HG03565 (cell line): ENCODE data around the gene BCAS4.
"Not testable (repeated sequence)": the region's sequence is repeated elsewhere in the genome, so short reads cannot be mapped to it uniquely, and the experiment has no call there.

Experiments used
- ATAC-seq: cut with Tn5 transposase; IDR thresholded peaks from one replicate; pipeline ENCODE4 v1.9.1; 2021; ENCODE audit warnings: mild to moderate bottlenecking, moderate library complexity; ENCODE audit not compliant: unreplicated experiment

The BCAS4 gene

DNA sequence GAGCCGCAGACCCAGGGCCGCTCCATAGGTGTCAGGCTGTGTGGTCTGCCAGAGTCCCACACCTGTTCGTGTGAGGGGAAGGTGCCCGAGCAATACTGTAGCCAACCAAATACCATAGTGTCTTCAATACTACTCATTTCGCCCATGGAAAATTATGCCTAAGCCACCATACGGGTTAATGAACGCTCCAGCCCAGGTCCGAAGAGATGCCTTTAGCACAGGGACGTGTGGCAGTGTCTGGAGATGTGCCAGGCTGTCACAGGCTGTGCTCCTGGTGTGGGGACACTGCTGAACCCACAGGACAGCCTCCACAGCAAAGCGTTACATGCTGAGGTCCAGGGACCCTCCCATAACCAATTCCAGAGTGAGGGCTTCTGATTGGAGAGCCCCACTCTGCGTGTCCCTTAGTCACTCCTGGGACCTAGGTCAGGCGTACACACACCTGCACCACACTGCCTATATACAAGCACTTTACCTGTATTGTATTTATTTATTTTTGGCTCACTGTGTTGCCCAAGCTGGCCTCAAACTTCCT lies 25.2 kb upstream of the BCAS4 start:
- not testable (repeated sequence) for ATAC-seq

DNA sequence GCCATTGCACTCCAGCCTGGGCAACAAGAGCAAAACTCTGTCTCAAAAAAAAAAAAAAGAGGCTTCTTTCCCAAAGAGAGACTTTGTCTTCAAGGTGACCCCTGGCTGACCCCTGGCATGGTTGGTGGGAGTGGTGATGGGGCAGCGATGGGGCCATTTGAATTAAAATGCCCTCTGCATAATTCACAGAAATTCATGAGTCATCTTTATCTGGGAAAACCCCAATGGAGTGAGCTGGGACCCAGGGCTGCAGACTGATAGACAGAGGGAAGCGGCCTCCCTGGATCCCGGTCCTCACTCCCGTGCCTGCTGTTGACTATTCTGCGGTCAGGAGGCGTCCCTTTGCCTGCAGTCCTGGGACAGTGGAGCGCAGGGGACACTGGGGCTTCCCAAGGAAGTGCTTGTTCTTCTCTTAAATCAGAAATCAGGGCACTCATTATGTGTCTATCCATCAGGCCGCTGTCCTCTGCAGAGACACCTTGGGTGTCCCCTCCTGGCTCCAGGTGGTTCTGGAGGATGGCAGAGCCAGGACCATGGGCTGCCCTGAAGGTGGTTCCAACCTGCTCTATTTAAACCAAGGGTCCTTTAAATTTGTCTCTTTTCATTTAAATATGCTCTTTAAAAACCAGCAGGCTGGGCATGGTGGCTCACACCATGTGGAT lies 23.3 kb upstream of the BCAS4 start:
- ATAC-seq: not testable (repeated sequence)

DNA sequence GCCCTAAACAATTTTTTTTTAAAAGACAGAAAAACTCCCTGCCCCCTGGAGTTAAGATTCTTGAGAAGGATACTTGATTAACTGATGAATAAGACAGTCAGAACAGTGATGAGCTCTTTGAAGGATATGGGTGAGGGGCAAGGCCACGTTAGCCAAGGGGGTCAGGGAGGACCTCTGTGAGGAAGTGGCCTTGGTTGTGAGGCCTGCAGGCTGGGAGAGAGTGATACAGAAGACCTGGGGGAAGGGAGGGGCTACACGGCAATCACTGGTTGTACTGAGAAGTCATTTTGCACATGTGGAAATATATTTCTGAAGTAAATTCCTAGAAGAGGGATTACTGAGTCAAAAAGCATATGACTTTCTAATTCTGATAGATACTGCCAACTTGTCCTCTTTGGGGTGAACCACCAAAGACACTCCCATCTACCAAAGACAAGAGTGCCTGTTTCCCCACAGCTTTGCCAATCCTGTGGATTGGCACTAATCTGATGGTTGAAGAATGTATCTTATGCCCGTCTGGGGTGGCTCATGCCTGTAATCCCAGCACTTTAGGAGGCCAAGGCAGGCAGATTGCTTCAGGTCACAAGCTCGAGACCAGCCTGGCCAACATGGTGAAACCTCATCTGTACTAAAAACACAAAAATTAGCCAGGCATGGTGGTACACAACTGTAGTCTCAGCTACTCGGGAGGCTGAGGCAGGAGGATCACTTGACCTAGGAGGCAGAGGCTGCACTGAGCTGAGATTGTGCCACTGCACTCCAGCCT lies 22.3 kb upstream of the BCAS4 start:
- no peak for ATAC-seq

DNA sequence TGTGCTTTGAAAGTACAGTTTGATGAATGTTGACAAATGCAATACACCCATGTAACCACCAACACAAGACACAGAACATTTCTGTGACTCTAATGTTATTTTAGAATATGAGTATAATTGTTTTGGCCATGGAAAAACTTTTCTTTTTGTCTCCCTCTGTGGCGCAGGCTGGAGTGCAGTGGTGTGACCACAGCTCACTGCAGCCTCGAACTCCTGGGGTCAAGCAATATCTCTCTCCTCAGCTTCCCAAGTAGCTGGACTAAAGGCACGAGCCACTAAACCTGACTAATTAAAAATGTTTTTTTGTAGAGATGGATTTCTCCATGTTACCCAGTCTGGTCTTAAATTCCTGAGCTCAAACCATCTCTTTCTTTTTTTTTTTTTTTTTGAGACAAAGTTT lies 20.3 kb upstream of the BCAS4 start:
- no peak for ATAC-seq

DNA sequence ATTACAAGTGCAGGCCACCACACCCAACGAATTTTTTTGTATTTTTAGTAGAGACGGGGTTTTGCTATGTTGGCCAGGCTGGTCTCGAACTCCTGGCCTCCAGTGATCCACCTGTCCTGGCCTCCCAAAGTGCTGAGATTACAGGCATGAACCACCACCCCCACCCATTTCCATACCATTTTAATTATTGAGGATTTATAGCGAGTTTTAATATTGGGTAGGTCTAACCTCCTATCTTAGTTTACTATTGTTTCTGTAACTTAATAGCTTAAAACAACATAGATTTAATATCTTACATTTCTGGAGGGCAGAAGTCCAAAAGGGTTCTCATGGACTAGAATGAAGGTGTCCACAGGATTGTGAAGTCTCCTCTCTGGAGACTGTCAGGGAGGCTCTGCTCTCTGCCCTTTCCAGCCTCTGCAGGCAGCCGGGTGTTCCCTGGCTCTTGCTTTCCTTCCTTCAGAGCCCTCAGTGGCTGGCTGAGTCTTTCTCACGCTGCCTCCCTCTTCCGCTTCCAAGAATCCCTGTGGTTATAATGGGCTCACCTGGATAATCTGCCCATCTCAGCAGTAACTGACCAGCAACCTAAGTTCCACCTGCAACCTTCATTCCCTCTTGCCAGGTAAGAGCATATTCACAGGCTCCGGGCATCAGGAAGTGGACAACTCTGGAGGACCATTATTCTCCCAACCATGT lies 18.6 kb upstream of the BCAS4 start:
- ATAC-seq: no peak

DNA sequence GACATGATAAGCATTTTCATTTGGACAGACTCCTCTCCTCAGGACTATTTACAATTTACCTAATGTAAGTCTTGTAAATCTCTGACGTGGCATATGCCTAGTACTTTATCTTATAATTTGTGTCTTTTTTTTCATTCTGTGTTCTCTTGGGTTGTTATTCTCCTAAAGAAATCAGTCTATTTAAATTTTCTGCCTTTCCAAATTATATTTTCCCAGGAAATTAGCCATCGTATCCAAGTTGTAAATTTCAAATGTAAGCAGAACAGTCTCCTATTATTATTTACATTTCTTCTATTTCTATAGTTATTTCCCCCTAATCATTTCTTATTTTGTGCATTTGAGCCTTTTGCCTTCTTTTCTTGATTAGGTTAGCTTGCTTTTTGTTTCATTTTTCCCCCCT lies 17.5 kb upstream of the BCAS4 start:
- no peak for ATAC-seq

DNA sequence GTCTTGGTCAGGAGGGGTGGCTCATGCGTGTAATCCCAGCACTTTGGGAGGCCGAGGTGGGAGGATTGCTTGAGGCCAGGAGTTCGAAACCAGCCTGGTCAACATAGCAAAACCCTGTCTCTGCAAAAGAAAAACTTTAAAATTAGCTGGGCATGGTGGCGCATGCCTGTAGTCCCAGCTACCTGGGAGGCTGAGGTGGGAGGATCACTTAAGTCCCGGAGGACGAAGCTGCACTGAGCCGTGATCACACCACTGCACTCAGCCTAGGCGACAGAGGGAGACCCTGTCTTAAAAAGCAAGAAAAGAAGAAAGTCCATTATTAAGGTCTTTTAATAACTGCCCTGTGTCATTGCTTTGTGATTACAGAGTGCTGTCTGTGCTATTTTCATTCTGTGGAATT lies 15.9 kb upstream of the BCAS4 start:
- not testable (repeated sequence) for ATAC-seq

DNA sequence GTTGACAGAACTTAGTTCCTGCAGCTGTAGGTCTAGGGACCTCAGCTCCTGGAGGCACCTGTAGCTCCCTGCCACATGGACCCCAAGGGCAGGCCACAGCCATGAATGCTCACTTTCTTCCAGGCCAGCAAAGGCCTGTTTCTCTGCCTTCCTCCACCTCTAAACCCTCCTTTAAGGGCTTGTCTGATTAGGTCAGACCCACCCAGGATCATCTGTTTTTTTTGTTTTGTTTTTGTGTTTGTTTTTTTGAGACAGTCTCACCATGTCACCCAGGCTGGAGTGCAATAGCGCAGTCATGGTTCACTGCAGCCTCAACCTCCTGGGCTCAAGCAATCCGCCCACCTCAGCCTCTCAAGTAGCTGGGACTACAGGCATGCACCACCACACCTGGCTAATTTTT lies 11.5 kb upstream of the BCAS4 start:
- ATAC-seq: no peak

DNA sequence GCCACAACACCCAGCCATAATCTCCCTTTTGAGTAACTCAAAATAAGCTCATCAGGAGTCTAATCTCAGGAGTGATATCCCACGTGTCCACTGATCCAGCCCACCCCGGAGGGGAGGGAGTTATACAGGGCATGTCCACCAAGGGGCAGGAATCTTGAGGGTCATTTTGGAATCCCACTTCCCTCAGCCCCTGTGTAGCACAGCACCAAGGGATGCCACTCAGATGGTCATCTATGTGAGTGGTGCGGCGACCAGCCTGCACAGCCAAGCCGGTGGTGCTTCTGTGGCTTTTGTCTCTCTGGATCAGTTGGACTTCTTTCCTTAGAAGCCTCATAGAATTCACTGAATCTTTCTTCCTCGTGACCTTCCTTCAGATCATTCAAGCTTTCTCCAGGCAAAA lies 11.0 kb upstream of the BCAS4 start:
- no peak for ATAC-seq

DNA sequence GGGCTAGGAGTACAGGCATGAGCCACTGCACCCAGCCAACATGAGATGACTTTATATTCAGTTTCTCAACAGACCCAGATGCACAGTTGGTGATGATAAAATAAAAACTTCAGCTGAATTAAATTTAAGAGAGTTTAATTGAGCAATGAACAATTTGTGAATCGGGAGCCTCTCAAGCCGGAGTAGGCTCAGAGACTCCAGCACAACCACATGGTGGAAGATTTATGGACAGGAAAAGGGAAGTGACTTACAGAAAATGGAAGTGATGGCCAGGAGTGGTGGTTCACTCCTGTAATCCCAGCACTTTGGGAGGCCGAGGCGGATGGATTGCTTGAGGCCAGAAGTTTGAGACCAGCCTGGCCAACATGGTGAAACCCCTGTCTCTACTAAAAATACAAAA lies 10.4 kb upstream of the BCAS4 start:
- no peak for ATAC-seq

DNA sequence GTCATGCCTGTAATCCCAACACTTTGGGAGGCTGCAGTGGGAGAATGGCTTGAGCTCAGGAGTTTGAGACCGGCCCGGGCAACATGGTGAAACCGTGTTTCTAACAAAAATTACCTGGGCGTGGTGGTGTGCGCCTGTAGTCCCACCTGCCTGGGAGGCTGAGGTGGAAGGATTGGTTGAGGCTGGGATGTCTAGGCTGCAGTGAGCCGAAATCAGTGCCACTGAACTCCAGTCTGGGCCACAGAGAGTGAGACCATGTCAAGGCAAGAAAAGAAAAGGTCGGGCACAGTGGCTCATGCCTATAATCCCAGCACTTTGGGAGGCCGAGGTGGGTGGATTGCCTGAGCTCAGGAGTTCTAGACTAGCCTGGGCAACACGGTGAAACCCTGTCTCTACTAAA lies 8.2 kb upstream of the BCAS4 start:
- no peak for ATAC-seq

DNA sequence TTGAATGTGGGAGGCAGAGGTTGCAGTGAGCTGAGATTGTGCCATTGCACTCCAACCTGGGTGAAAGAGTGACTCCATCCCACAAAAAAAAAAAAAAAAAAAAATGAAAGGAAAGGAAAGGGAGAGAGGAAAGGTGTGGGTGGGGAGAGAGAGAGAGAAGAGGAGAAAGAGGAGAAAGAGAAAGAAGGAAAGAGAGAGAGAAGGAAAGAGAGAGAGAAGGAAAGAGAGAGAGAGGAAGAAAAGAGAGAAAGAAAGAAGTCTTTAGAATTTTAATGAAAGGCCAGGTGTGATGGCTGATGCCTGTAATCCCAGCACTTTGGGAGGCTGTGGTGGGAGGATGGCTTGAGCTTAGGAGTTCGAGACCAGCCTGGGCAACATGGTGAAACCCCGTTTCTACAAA lies 7.7 kb upstream of the BCAS4 start:
- ATAC-seq: no peak

DNA sequence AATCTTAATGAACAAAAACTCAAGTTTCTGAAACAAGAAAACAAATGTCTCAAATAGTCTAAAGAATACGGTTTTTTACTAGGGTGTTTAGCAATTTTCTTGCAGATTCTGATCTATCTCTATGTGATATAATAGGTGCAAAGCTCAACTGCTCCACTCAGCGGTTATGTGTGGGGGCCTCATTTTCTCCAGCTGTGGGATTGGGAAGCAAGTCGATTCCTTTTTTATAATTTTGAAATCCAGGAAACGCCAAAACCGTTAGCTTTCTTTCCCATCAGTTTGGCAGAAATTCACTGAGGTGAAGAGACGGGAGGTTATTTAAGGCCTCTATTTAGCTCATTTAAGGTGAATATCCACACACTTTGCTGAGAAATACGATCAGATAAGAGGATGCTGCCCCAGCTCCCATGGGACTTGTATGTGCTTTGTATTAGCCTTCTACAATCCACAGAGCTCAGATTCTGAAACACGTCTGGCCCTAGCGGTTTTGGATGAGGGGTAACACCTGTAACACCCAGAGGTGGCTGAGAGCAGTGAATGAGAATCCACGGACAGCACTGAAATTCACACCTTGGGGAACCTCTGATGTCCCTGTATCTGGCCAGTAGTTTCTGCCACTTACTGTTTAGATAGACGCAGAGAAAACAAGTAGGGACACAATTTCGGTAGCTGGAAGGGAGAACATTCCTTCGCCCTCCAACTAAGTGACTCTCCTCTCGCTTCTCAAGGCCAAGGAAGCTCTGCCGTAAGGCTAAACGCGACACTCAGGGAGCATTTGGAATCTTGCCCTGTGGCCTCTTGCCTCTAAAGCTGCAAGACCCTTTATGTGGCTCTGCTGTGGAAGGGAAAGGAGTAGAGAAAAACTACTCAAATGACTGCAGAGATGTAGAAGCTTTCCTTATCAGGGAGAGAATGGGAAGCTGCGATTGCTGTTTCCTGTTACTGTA lies 6.5 kb upstream of the BCAS4 start:
- no peak for ATAC-seq

DNA sequence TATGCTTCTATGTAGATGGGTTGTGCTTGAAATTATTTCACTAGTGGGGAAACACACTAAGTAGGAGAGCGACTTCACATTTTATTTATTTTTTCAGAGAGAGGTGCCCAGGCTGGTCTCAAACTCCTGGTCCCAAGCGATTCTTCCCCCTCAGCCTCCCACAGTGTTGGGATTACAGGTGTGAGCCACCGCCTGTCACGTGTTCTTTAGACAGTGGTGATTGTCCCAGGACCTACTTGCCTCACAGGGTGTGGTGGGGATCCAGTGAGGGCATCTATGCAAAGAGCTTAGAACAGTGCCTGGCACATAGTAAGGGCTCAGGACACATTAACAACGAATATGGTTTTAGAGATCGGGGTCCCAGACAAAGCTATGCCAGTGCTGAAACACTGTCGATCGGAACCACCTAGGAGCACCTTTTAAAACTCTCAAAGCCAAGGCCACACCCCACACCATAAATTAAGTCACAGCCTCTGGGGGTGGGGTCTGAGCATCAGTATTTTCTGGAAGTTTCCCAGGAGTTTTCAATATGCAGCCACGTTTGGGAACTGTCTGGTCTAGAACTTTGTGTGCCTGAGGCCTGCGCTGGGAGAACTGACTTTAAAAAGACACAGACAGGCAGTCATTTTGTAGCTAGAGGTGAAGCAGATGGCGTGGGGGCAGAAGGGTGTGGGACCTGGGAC lies 4.8 kb upstream of the BCAS4 start:
- ATAC-seq: no peak

DNA sequence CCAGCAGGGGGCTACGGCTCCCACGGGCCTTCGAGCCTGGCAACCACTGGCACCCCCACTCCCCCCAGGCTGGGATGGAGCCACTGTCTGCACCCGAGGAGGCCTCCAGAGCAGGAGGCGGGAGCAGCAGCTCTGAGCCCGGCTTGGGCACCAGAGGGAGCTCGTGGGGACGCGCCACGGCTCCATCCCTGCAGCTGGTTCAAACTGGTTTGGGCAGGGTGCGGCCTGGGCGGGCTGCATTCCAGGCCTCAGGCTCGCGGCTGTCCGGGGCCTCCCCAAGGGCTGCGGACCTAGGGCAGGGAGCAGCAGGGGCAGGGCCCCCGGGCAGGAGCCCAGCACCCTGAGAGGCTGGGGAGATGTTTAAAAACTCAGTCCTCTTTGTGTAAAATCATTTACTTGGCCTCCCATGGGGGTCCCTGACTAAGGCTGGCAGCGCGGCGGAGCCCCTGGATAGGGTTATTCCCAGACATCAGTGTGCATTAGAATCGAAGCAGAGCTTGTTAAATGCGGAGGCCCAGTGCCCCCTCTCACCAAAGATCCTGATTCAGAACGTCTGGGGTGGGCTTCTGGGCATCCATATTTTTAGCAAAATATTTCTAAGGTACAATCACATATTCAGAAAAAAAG lies 4.1 kb upstream of the BCAS4 start:
- ATAC-seq: peak; percentile 44

DNA sequence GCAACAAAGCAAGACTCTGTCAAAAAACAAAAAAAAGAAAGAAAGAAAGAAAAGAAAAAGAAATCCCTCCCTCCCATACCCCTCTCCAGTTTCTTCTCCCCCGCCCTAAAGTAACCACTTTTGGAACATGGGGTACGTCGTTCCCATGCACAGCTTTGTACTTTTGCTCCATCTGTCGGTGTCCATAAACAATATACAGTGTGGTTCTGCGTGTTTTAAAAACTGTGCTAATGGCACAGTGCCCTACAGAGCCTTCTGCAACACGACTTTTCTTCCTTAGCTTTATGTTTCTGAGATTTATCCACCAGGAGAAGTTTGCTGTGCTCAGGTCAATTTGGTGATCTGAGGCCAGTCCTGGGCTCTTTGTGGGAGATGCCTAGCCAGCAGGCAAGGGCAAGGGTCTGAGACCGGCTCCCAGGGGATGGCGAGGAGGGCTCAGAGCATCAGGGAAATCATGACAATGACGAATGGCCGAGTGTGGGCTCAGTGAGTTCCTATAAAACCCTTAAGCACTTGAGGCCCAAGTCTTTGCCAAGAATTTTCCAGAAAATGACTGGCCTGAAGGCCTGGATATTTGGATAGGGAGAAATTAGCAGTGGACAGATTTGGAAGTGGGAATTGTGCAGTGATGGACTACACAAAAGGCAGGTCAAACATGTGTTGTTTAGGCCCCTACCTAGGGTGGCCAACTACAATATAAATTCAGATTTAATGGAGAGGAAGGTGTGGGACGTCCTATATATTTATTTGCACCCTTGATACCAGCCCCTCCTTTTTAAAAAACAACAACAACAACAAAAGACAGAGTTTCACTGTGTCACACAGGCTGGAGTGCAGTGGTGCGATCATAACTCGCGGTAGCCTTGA lies 1.9 kb upstream of the BCAS4 start:
- ATAC-seq: no peak

DNA sequence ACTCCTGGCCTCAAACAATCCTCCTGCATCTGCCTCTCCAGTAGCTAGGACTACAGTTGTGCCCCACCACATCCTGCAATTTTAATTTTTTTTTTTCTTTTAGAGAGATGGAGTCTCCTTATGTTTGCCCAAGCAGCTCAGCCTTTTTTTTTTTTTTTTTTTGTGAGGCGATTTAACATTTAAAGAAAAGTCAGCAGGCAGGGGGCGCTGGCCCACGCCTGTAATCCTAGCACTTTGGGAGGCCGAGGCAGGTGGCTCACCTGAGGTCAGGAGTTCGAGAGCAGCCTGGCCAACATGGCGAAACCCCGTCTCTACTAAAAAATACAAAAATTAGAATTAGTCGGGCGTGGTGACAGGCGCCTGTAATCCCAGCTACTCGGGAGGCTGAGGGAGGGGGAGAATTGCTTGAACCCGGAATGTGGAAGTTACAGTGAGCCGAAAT lies 1.3 kb upstream of the BCAS4 start:
- not testable (repeated sequence) for ATAC-seq

DNA sequence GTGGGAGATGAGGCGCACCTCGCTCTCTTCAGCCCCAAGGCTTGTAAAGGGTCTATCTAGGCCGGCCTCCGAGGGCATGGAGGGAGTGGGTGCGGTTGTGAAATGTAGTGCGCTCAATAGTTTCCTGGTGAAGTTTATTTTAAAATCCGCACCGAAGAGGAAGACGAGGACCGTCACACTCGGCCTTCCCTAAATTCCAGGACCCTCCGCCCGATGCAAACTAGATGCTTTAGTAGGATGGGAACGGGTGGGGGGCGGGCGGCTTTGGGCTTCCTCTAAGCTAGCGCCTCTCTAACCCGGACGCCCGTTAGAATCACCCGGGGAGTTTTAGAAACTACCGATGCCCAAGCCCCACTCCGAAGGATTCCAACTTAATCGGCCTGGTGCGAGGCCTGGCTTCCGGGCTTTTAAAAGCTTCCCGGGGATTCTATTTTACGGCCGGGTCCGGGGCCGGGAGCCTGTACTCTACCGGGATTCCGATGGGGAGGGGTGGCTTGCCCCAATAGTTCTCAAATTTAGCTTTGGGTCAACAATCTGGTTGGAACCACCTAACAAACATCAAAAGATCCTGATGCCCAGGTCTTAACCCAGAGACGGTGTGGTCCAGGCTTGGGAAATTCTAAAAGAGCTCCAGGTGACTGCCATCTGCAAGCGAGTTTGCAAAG lies 548 bp upstream of the BCAS4 start:
- ATAC-seq: no peak
